Stimulated activated effector memory CD8-positive, alpha-beta T cell treated with anti-CD3 and anti-CD28 coated beads, Interleukin-12 subunit alpha, Interleukin-12 subunit beta, amount 100 ng/mL, for 72 hours (primary cell): ENCODE results near the gene TBC1D22A.
A peak's percentile ranks its signal among the peaks of the same experiment; 100 is the strongest.

Experiments
- ATAC-seq: fragments of 150-1000 bp; cut with Tn5 transposase; 2 replicates; pipeline ENCODE4 v1.10.0; 2021
- DNase-seq, 2 donors: peaks; one replicate each; pipeline ENCODE4 v3.0.0; 2021 to 2022; ENCODE audit warnings: low spot score in 2 of 2
- H3K27ac Mint-ChIP-seq: one replicate; pipeline ENCODE4 v1.8.0; 2022; ENCODE audit warnings: mild to moderate bottlenecking, mixed read lengths
- H3K36me3 Mint-ChIP-seq: one replicate; pipeline ENCODE4 v1.8.0; 2022; ENCODE audit warnings: mild to moderate bottlenecking, mixed read lengths
- H3K4me1 Mint-ChIP-seq: one replicate; pipeline ENCODE4 v1.8.0; 2022; ENCODE audit warnings: mixed read lengths
- H3K4me3 Mint-ChIP-seq: one replicate; pipeline ENCODE4 v1.8.0; 2022; ENCODE audit warnings: mild to moderate bottlenecking, mixed read lengths
- H3K9me3 Mint-ChIP-seq: one replicate; pipeline ENCODE4 v1.8.0; 2022; ENCODE audit warnings: mixed read lengths

The TBC1D22A gene

GRCh38 chr22:47196166-47196849 is 433.9 kb downstream of the TBC1D22A start:
- no peak for DNase-seq
- H3K4me3 Mint-ChIP-seq: no peak overlapping the region
- peaks cover 5% of the 10 kb centered on the region for H3K36me3 Mint-ChIP-seq
- H3K4me1 Mint-ChIP-seq: no peaks in the 10 kb centered on the region
- H3K9me3 Mint-ChIP-seq: no peaks in the 10 kb centered on the region
- ATAC-seq: no peak
- H3K27ac Mint-ChIP-seq: no peak overlapping the region

GRCh38 chr22:47196881-47197772 is 434.7 kb downstream of the TBC1D22A start:
- Mint-ChIP-seq H3K9me3 (no peaks in the 10 kb centered on the region), H3K27ac (no peak overlapping the region), H3K4me3 (no peak overlapping the region), H3K36me3 (peaks cover 5% of the 10 kb centered on the region), H3K4me1 (no peaks in the 10 kb centered on the region)
- ATAC-seq: no peak
- DNase-seq: no peak

GRCh38 chr22:47197773-47198500 is 435.5 kb downstream of the TBC1D22A start:
- Mint-ChIP-seq H3K4me1 (no peaks in the 10 kb centered on the region), H3K27ac (no peak overlapping the region), H3K9me3 (no peaks in the 10 kb centered on the region), H3K4me3 (no peak overlapping the region), H3K36me3 (peaks cover 5% of the 10 kb centered on the region)
- ATAC-seq (no peak), DNase-seq (no peak)

- no peaks in the 10 kb centered on the region for H3K9me3 Mint-ChIP-seq
- no peaks in the 10 kb centered on the region for H3K4me1 Mint-ChIP-seq
- H3K27ac Mint-ChIP-seq: no peak overlapping the region
- no peak overlapping the region for H3K4me3 Mint-ChIP-seq
- peaks cover 5% of the 10 kb centered on the region for H3K36me3 Mint-ChIP-seq
- ATAC-seq (no peak), DNase-seq (no peak)
Measured at GRCh38 chr22:47198801-47199251, 436.4 kb downstream of the TBC1D22A start.

GRCh38 chr22:47199261-47199978 is 437.0 kb downstream of the TBC1D22A start:
- Mint-ChIP-seq H3K27ac (no peak overlapping the region), H3K4me1 (no peaks in the 10 kb centered on the region), H3K9me3 (no peaks in the 10 kb centered on the region), H3K4me3 (no peak overlapping the region), H3K36me3 (peaks cover 5% of the 10 kb centered on the region)
- DNase-seq (peak in 1 of 2 donors; percentile 29), ATAC-seq (no peak)

- H3K36me3 Mint-ChIP-seq: peaks cover 5% of the 10 kb centered on the region
- ATAC-seq (no peak), DNase-seq (no peak)
- no peaks in the 10 kb centered on the region for H3K4me1 Mint-ChIP-seq
- H3K4me3 Mint-ChIP-seq: no peak overlapping the region
- H3K27ac Mint-ChIP-seq: no peak overlapping the region
- no peaks in the 10 kb centered on the region for H3K9me3 Mint-ChIP-seq
Measured at GRCh38 chr22:47199979-47200272, 437.5 kb downstream of the TBC1D22A start.

GRCh38 chr22:47200273-47201051 is 438.0 kb downstream of the TBC1D22A start:
- no peaks in the 10 kb centered on the region for H3K9me3 Mint-ChIP-seq
- no peaks in the 10 kb centered on the region for H3K4me1 Mint-ChIP-seq
- no peak for ATAC-seq
- H3K4me3 Mint-ChIP-seq: no peak overlapping the region
- no peak overlapping the region for H3K27ac Mint-ChIP-seq
- peaks cover 5% of the 10 kb centered on the region for H3K36me3 Mint-ChIP-seq
- peak in 1 of 2 donors; percentile 40 for DNase-seq

- H3K4me3 Mint-ChIP-seq: no peak overlapping the region
- DNase-seq (peak in 1 of 2 donors; percentile 33), ATAC-seq (no peak)
- H3K4me1 Mint-ChIP-seq: no peaks in the 10 kb centered on the region
- no peaks in the 10 kb centered on the region for H3K9me3 Mint-ChIP-seq
- H3K36me3 Mint-ChIP-seq: peaks cover 5% of the 10 kb centered on the region
- no peak overlapping the region for H3K27ac Mint-ChIP-seq
Measured at GRCh38 chr22:47201186-47201995, 438.9 kb downstream of the TBC1D22A start.

GRCh38 chr22:47201996-47202818 is 439.8 kb downstream of the TBC1D22A start:
- ATAC-seq (no peak), DNase-seq (peak in 1 of 2 donors; percentile 41)
- H3K36me3 Mint-ChIP-seq: peaks cover 5% of the 10 kb centered on the region
- H3K4me1 Mint-ChIP-seq: no peaks in the 10 kb centered on the region
- H3K9me3 Mint-ChIP-seq: no peaks in the 10 kb centered on the region
- H3K4me3 Mint-ChIP-seq: no peak overlapping the region
- H3K27ac Mint-ChIP-seq: no peak overlapping the region

- Mint-ChIP-seq H3K4me1 (no peaks in the 10 kb centered on the region), H3K9me3 (no peaks in the 10 kb centered on the region), H3K4me3 (no peak overlapping the region), H3K36me3 (peaks cover 5% of the 10 kb centered on the region), H3K27ac (no peak overlapping the region)
- no peak for DNase-seq
- no peak for ATAC-seq
Measured at GRCh38 chr22:47202819-47203553, 440.5 kb downstream of the TBC1D22A start.

GRCh38 chr22:47203554-47203991 is 441.1 kb downstream of the TBC1D22A start:
- peak in 1 of 2 donors; percentile 35 for DNase-seq
- Mint-ChIP-seq H3K27ac (no peak overlapping the region), H3K4me1 (no peaks in the 10 kb centered on the region), H3K36me3 (peaks cover 5% of the 10 kb centered on the region), H3K4me3 (no peak overlapping the region), H3K9me3 (no peaks in the 10 kb centered on the region)
- ATAC-seq: no peak
